Spleen (tissue), 7 donors: Measurements from ENCODE around the gene NIPAL3.

Experiments
- POLR2A ChIP-seq, 3 donors: fragments of 450-650 bp; IDR thresholded peaks; one replicate each; pipeline ENCODE4 v1.5.1; 2017; ENCODE audit warnings: antibody characterized with exemption in 3 of 3, mild to moderate bottlenecking in 1 of 3
- POLR2AphosphoS5 ChIP-seq, 3 donors: sonication (generic); formaldehyde crosslinking; IDR thresholded peaks; one replicate each; pipeline ENCODE4 v1.5.1; 2017; ENCODE audit warnings: antibody characterized with exemption in 3 of 3
- TF ChIP-seq, protein P1 (sequence below), 11 experiments: fragments of 200-600 bp in 7 of 11; fragments of 450-650 bp in 4 of 11; sonication (generic) in 4 of 11; IDR thresholded peaks in 8 of 11; conservative IDR thresholded peaks in 3 of 11; 1 replicate in 7 of 11; 2 replicates in 4 of 11; pipeline versions ENCODE4 v1.4.0 to v1.8.0; 2016 to 2021; ENCODE audit warnings: antibody characterized with exemption in 11 of 11, inconsistent platforms in 4 of 11, mild to moderate bottlenecking in 1 of 11
- donor health status: DM: no; HTN: no; CAD: no; lungs with moderate emphysema.
- donor health status: DM: no; HTN: no; CAD: no.
- donor health status: DM: no; HTN: no; CAD: no.

DNA sequence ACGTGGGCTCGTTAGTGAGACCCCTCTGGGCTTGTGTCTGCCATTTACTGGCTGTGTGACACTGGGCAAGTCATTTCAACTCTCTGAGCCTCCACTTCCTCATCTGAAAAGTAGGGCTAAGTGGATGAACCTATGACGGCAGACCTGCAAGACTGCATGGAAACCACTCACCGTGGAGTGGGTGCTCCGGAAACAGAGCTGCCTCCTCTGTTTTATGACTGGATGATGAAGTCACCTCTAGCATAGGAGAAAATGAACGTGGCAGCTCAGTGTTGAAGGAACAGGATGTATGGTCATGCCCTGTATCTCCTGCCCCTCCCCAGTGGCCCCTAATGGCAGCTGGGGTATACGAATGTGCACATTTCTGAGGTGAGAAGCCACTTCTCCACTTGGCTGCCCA, 42.6 kb upstream of the NIPAL3 start:
- TF ChIP-seq, protein P1, sequence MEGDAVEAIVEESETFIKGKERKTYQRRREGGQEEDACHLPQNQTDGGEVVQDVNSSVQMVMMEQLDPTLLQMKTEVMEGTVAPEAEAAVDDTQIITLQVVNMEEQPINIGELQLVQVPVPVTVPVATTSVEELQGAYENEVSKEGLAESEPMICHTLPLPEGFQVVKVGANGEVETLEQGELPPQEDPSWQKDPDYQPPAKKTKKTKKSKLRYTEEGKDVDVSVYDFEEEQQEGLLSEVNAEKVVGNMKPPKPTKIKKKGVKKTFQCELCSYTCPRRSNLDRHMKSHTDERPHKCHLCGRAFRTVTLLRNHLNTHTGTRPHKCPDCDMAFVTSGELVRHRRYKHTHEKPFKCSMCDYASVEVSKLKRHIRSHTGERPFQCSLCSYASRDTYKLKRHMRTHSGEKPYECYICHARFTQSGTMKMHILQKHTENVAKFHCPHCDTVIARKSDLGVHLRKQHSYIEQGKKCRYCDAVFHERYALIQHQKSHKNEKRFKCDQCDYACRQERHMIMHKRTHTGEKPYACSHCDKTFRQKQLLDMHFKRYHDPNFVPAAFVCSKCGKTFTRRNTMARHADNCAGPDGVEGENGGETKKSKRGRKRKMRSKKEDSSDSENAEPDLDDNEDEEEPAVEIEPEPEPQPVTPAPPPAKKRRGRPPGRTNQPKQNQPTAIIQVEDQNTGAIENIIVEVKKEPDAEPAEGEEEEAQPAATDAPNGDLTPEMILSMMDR (IDR thresholded peaks at IDR 0.05 in 8 of 11, conservative IDR thresholded peaks at IDR 0.05 in 3 of 11) = no peak
- TF ChIP-seq POLR2A (IDR thresholded peaks at IDR 0.05) (no peak), POLR2AphosphoS5 (IDR thresholded peaks at IDR 0.05) (peak in 1 of 3 donors; percentile 39)
